Natural killer cell treated with Interleukin-12 subunit alpha and Interleukin-12 subunit beta and Interleukin-15 and Interleukin-18, amount 100 ng/mL, for 72 hours (primary cell): Measurements from ENCODE around the gene TCEAL1. TPM values are rescaled to one million over a fixed set of nuclear protein-coding genes. Genes with fewer than 3 reads are reported as not detected.

Source experiments
- ATAC-seq, 2 donors: fragments of 150-1000 bp; cut with Tn5 transposase in 1 of 2; sonication (Bioruptor Pico), chemical (Tn5 transposase) in 1 of 2; 2 replicates each; pipeline ENCODE4 v1.10.0; 2021
- DNase-seq: peaks from one replicate; pipeline ENCODE4 v3.0.0; 2022; ENCODE audit warnings: low spot score
- H3K27ac Mint-ChIP-seq, 2 donors: 1 replicate in 1 of 2; 2 replicates in 1 of 2; pipeline ENCODE4 v1.8.0; 2022; ENCODE audit warnings: mixed read lengths in 2 of 2, mild to moderate bottlenecking in 1 of 2, moderate library complexity in 1 of 2
- H3K27me3 Mint-ChIP-seq, 2 donors: 1 replicate in 1 of 2; 2 replicates in 1 of 2; pipeline ENCODE4 v1.8.0; 2022; ENCODE audit warnings: mixed read lengths in 2 of 2
- H3K36me3 Mint-ChIP-seq: one replicate; pipeline ENCODE4 v1.8.0; 2022; ENCODE audit warnings: mixed read lengths
- H3K4me1 Mint-ChIP-seq, 2 donors: 1 replicate in 1 of 2; 2 replicates in 1 of 2; pipeline ENCODE4 v1.8.0; 2022; ENCODE audit warnings: low read depth in 2 of 2, mixed read lengths in 2 of 2, mild to moderate bottlenecking in 1 of 2
- H3K4me3 Mint-ChIP-seq: one replicate; pipeline ENCODE4 v1.8.0; 2022; ENCODE audit warnings: mixed read lengths
- H3K9me3 Mint-ChIP-seq: 2 replicates; pipeline ENCODE4 v1.8.0; 2022; ENCODE audit warnings: mixed read lengths
- total RNA-seq, 2 donors: library from RNA; stranded (reverse); gene quantifications; one replicate each; pipeline ENCODE4 v1.2.3, GENCODE V29; 2022

Gene TCEAL1
- total RNA-seq, 2 donors from 2014 or later: 4.3 to 4.5 TPM

GRCh38 chrX:103678199-103678993, 49.6 kb downstream of the TCEAL1 start:
- Mint-ChIP-seq H3K4me1 (peaks cover 0 to 12% of the 10 kb centered on the region in 2 donors), H3K4me3 (no peak overlapping the region), H3K27ac (peak overlapping the region in 1 of 2 donors; percentile 8), H3K27me3 (peaks cover 0 to 6% of the 10 kb centered on the region in 2 donors), H3K36me3 (peaks cover 21% of the 10 kb centered on the region), H3K9me3 (no peaks in the 10 kb centered on the region)
- ATAC-seq: no peak
- DNase-seq: no peak

Other genes starting within 250 kb of the TCEAL1 start
- under 1 TPM in 1 of 2 donors, not detected in 1; 0.31 TPM for gene RAB40A, start 109.5 kb upstream of the TCEAL1 start, total RNA-seq
- gene TCEAL4, start 43.5 kb upstream of the TCEAL1 start, total RNA-seq: 1 to 10 TPM; 4.0 to 8.2 TPM
- gene TCEAL3, start 21.0 kb upstream of the TCEAL1 start, total RNA-seq: 1 to 10 TPM; 4.6 to 5.4 TPM
- 100 to 1,000 TPM; 176 to 184 TPM for gene MORF4L2, start 57.7 kb downstream of the TCEAL1 start, total RNA-seq
- gene TMEM31, start 81.9 kb downstream of the TCEAL1 start, total RNA-seq: not detected
- gene PLP1, start 147.9 kb downstream of the TCEAL1 start, total RNA-seq: not detected
- under 1 TPM; 0.22 to 0.45 TPM for gene RAB9B, start 203.3 kb downstream of the TCEAL1 start, total RNA-seq